ENCODE results near the gene PIPOX.

Gene PIPOX

DNA sequence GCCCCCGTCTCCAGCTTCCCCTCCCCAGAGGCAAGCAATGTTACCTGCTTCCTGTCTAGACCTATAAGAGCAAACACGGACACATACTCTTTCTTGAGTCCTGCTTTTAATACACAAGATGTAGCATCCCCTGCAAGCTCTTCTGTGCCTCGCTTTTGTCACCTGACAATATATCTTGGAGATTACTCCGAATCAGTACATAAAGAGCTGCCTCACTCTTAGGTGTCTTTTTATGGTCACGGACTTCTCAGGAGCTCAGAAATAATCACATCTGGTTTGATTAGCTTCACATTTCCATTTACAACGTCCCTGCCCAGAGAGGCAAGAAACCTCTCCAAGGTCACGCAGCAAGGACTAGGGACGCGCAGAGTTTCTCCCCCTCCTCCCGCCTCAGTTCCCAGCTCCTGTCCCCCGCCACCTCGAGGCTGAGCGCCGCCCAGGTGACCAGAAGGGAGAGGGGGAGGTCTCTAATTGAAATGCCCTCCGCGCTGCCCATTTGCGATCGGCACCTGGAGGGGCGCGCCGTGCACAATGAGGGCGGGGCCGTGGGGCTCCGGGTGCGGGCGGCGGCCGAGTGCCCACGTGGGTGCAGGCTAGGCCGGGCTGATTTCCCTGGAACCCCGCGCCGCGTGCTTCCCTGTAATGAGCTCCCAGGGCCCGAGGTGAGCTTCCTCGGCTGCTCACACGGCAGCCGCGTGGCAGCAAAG, 23.3 kb upstream of the PIPOX start:
- no peak for DNase-seq

DNA sequence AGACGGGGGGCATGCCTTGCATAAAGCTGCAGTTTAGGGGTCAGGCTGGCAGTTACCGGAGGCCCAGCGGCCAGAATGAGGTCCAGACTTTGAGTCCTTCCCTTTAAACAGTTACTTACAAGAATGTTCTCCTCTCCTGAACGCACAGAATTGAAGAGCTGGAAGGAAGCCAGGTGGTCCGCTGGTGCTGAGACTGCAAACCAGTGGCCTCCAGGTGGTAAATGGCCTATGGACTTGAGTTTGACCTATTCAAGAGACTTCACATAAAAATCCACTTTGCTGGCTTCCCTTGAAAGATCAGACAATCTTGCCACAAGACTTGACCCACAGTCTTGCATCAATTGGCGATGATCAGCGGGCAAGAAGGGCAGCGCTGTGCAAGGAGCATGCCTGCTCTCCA, 22.4 kb upstream of the PIPOX start:
- no peak for DNase-seq

DNA sequence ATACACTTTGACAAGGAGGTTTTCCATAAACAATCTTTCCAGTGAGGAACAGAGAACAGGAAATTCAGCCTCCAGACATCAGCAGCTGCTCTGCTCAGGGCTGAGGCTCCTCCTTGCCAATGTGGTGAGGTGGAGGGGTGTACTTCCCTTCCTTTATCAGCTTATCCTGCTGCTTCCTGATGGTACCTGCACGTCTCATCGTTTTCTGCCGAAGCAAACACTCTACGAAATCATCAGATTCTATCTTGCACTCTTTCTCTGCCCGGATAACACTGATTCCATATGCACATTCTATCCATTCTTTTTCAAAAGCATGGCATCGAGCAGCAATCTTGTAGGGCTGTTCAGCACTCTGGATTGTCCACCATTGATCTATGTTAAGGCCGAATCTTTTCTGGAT, 21.7 kb upstream of the PIPOX start:
- DNase-seq = no peak

DNA sequence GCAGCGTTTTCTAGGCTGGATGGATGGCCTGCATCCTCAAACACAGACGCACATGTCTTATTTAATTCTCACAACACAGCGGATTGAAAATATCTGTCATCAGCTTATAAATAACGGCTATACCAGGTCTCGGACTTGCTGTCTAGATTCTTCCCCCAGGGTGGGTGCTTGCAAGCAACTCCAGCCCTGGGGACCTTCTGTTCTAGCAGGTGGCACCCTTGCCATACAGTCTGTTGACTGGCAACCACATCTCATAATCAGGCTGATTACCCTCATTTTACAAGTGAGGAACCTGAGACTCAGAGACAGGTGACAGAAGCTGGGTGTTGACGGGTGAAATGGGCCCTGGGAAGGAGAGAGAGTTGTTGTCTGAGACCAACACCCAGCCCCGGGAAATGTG, 20.9 kb upstream of the PIPOX start:
- DNase-seq = no peak

DNA sequence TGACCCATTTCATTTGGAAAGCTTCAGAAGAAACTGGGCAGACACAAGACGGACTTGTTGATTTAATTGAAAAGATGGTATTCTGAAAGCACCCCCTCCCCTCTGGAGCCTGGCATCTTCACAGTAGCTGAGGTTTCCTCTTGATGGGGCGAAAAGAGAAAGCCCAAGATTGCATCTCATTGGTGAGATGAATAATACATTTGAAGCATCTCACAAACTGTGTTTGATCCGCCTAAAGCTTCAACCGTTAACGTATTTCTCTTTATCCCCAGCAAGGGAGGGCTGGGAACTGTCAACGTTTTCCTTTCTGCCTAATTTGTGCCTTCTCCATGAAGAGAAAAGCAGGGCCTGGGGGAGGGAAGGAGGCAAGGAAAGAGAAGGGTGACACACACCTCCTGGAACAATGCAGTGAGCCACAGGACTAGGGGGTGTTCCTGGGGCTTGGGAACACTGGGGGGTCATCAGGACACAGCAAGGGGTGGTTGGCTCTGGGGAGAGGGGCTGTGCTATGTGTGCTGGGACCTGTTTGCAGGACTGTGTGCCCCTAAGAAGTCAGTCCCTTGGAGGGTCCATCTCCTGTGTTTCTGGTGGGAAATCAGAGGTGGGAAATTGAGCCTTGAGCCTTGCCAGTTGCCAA, 18.5 kb upstream of the PIPOX start:
- DNase-seq = no peak

DNA sequence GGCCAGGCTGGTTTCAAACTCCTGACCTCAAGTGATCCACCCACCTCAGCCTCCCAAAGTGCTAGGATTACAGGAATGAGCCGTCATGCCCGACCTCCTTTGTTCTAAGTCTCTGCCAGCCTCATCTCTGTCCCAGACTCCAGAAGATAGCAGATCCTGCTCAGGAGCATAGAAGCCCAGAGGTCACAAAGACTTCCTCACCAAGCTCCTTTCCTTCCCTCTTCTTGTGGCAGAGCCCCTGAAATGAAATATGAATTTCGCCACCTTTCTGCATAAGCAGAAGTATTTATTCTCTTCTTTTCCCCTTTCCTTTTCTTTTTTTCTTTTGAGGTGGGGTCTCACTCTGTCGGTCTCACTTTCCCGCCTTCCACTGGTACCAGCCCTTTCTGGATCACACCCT, 11.5 kb upstream of the PIPOX start:
- no peak for DNase-seq

DNA sequence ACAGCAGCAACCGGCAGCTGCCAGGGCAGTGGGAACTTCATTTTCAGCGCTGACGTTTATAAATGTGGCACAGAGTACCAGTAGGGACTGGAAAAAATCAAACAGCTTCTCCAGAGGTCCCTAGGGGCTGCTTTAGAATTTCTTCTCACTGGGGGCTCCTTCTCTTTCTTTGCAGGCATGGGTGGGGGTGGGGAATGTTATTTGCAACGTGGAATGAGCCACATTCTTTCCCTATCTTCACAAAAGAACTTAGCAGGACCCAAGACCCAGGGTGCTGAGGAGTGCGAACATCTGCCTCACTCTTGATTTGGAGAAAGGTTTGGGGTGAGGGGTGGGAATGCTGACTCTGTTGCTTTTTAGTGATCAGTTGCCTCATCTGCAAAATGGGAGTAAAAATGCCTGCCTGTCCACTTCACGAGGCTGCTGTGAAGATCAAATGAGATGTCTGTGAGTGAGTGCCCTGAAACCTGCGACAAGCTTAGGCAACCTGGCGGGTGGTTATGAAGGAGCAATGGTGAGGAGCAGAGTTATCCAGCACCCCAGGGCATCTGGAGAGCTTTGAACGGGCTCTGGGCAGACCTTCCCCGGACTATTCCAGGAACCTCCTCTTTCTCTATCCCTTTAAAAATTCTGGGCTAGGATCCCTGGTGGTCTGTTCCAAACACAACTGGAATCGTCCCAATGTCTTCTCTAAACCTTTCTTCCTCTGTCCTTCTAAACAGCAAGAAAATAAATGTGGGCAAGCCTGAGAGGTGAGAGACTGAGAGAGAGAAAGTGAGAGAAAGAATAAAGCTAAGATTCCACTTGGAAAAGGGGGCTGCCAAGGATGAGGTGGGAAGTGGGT, 10.7 kb upstream of the PIPOX start:
- DNase-seq = no peak

DNA sequence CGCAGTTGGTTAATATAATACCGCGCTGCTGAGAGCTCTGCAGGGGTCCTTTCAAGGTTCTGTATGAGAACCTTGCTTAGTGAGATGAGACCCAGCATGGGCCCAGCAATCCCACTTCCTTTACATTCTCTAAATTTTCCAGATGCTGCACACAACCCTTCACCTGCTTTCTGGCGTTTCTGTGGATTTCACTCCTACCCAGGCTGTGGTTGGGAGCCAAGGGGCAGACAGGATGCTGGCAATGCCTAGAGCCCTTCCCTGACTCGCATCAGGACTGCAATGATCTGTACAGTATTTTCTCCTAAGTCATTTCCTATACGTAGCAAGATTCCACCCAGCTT, 10.1 kb upstream of the PIPOX start:
- DNase-seq = no peak

DNA sequence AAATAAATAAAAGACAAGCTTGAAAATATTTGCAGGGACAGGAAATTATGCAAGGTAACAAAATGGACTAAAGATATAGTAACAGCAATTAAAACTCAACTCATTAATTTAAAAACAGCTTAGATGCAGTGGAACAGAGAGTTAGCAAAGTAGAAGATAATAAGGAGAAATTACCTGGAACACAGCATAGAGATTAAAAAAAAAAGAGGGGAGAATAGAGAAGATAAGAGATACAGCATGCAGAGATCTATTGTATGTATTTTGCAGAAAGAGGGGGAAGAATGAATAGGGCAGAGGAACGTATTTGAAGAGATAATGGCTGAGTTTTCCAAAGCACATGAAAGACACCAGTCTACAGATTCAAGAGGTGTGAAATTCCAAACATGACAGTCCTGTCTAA, 8.4 kb upstream of the PIPOX start:
- DNase-seq = no peak

DNA sequence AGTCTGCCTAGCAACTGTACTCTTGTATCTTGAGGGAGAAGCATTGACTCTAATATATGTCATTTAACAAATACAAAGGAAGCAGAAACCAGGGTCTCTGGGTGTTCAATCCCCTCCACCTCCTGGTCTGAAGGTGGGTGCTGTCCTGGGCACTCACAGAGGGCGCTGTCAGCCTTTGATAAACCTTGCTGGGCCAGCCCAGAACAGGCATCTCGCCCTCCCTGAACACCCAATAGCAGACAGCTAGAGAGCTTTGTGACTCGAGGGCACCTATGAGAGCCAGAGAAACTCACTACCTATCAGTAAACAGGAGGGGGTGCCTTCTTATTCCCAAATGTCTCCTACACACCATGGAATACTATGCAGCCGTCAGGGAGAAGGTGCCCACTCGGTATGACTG, 6.4 kb upstream of the PIPOX start:
- DNase-seq = no peak

DNA sequence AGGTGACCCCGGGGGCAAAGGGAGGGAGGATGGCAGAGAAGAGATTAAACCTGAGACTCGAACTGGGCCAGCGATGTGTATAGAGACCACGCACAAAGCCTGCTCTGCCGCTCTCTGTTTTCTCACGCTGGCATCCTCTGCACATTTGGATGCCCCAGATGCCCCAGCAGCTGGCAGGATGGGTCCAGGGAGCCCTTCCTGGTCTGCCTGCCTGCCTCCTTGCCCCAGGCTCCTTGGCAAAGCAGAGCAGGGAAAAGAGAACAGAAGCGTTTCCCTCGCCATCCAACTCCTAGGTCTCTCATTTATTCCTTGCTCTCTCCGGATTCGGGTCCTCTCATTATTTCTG, 5.2 kb upstream of the PIPOX start:
- no peak for DNase-seq

DNA sequence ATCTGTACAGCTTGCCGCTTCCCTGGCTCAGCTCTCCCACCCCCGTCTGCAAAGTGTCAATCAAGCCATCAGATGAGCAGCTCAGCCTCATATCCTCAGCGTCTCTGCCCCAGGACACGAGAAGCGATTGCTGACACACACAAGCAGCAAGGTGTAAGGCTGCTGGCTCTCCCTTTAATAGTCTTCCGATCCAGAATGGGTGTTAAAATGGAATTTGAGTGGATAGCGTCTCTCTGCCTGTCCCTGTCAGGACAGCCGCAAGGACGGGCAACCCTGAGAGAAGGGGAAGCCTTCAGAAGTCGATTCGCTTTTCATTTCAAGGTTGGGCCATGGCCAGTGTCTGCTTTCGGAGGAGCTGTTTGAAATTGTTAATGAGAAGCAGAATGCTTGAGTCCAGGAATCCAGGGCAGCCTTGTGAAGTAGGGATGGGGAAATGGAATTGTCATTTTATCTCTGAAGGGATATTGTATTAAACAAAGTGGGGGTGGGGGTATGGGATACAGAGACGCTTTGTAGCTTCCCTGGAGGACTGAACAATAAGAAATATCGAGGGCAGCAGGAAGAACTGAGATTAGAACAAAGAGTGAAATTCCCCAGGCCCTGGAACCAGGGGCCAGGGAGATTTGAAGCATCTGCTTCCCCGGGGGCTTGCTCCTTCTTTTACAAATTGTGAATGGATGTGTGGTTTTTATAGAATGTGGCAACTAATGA, 4.7 kb upstream of the PIPOX start:
- no peak for DNase-seq

DNA sequence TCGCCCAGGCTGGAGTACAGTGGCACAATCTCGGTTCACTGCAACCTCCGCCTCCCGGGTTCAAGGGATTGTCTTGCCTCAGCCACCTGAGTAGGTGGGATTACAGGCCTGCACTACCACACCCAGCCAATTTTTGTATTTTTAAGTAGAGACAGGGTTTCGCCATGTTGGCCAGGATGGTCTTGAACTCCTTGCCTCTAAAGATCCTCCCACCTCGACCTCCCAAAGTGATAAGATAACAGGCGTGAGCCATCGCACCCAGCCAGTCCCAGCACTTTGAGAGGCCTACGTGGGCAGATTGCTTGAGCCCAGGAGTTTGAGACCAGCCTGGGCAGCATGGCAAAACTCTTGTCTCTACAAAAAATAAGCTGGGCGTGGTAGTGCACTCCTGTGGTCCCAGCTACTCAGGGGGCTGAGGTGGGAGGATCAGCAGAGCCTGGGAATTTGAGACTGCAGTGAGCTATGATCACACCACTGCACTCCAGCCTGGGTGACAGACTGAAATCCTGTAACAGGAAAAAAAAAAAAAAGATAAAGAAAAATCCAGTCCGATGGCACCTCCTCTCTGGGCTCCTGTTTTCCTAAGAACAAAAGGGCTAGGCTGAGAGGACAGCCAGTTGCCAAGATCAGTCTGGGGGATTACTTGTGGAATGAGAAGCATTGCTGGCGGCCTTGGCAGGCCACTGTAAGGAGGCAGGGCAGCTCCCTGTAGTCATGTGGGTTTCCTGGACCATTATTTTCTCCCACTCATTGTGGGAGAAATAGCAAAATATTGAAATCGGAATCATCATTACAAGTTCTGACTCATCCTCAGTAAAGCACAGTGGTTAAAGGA, 3.0 kb upstream of the PIPOX start:
- peak; percentile 95 for DNase-seq

DNA sequence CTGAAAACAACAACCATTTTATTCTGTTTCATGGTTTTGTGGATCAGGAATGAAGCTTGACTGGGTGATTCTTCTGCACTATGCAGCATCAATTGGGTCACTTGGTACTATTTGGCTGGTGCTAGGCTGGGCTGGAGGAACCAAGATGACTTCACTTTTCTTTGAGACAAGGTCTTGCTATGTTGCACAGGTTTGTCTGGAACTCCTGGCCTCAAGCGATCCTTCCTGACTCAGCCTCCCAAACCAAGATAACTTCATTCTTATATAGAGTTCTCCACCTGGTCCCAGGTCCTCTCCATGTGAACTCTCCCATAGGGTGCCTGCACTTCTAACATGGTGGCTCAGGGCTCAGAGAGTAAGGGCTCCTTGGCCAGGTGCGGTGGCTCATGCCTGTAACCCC, 1.9 kb upstream of the PIPOX start:
- DNase-seq = no peak

DNA sequence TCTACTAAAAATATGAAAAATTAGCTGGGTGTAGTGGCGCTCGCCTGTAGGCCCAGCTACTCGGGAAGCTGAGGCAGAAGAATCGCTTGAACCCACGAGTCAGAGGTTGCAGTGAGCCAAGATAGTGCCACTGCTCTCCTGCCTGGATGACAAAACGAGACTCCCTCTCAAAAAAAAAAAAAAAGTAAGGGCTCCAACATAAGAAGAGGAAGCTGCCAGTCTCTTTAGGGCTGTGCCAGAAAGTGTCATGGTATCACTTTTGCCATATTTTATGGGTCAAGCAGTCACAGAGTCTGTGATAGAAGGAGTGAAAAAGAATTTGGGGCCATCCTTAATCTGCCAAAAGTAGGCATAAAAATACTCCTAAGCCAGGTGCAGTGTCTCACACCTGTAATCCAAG, 1.4 kb upstream of the PIPOX start:
- DNase-seq = no peak

DNA sequence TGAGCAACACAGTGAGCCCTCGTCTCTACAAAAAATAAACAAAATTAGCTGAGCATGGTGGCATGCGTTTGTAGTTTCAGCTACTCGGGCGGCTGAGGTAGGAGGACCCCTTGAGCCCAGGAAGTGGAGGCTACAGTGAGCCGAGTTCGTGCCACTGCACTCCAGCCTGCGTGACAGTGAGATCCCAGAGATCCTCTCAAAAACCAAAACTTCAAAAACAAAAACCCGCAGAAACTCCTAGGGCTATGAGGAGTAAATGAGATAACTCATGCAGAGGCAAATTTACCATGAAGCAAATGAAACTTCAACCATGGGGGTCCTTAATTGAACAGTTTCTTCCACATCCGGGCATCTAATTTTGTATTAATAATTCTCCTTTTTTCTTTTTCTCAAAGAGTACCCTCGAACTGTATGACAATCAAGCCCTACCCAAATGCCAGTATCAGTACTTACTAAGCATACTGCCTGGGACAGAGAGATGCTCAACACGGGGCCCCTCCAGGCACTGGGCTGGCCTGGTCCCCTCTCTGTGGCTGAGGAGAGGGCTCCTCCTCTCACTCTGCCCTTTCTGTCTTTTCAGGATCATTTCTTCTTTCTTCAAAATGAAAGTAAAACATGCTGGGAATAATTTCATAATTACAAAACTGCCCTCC, 789 bp upstream of the PIPOX start:
- no peak for DNase-seq

DNA sequence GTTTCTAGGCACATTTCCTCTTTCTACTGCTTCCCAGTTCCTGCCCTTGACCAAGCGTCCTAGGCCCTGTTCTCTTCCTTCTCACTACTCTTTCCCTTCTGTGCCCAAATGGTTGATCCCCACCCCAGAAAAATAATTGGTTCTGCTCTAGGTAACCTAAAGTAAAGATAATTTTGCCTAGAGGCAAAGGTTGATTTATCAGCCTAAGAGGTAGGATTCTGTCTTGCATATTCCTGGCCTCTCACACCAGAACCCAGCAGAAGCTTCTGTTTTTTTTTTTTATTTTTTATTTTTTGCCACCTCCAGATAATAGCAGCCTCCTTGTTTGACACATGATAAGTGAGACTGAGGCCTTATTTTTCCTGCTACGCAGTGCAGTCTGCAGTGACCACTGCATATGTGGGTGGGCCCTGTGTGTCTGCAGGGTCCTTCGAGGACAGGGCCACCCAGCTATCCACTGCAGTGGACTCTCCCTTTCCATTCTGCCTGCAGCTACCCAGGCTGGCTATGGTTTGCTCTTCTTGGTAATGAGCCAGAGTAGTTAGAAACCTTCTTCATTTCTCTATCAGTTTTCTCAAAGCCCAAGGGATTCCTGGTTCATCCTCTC, 701 bp downstream of the PIPOX start:
- DNase-seq = no peak

DNA sequence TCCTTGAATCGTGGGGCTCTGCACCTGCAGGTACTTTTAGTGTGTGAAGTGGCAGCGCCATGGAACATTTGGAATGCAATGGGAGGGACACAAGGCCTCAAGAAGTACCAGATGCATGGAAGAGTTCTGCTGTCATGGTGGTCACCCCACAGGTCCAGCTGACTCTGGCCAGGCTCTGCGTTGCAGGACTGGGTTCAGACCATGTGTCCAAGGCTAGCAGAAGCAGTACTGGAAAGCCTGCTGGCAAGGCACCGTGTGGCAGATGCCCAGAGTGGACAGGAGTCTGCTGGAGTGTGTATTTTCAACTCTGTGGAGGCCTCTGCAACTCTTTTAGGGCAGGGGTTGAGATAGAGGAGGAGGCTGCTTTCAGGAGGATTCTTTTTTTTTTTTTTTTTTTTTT, 2.1 kb downstream of the PIPOX start:
- no peak for DNase-seq

DNA sequence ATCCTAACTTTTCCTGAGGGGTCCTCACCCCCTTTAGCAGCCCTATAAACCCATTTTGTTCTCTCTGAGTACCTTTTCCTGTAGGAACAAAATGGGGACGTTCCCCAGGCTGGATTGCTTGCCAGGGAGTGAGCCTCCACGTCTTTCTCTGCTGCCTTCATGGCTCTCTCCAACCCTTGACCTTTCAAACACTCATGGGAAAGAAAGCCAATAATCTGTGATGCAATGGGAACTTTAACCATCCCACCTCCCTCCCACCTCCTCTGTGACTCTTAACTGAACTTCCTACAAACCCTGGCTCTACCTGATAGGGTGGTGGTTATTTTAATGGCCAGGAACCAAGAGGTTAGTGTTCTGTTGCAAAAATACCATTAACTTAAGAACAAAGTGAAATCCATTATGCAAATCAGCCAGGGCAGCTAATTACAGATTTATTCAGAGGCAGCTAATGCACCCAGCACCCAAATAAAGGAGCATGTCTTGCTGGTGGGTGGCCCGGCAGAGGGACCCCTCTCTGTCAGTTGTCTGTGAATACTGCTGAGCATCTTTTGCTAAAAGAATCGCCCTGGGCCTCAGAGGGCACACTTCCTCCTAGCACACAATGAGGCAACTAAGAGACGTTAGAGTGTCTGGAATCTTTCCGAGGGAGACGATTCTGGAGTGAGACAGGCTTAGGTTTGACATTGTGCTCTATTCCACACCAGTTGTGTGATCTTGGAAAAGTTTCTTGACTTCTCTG, 3.0 kb downstream of the PIPOX start:
- no peak for DNase-seq

DNA sequence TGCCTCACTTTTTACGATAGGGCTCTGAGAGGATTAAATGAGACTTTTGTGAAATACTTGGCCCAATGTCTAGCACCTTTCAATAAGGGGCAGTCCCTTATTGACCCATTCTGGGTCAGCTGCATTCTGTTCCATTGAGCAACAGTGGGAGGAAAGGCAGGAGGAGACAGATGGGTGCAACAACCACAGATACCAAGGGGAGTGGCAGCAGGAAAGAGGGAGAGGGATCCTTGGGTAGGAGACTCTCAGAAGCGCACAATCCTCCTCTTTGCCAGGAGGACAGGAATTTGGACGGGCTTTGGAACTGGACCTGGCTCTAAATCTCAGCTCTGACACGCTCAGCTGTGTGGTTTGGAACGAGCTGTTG, 3.5 kb downstream of the PIPOX start:
- DNase-seq = no peak
